IMR-90 (cell line): Measurements from ENCODE around the gene ASB6. TPM values are rescaled to one million over a fixed set of nuclear protein-coding genes. Genes with fewer than 3 reads are reported as not detected.

Experiments
- ATAC-seq: fragments of 200-7000 bp; cut with Tn5 transposase; 2 replicates; pipeline ENCODE4 v1.9.1; 2020; ENCODE audit warnings: low read depth, mild to moderate bottlenecking, moderate library complexity
- BruUV-seq: library from RNA; stranded (reverse); fragments of 400-500 nt; replicated peaks from 2 replicates; lab custom pipeline; 2021; lab: Mats Ljungman, UMichigan
- CTCF ChIA-PET: fragments of 300-600 bp; formaldehyde crosslinking; extraction: SDS; loops from one replicate; lab custom pipeline; 2021; ENCODE audit warnings: antibody characterized with exemption; lab: Yijun Ruan, JAX
- POLR2A ChIA-PET: fragments of 300-600 bp; sonication (Branson Sonifier 250); formaldehyde crosslinking; loops from one replicate; lab custom pipeline; 2022; ENCODE audit warnings: antibody characterized with exemption; ENCODE audit not compliant: unreplicated experiment; lab: Charles Lee
- DNase-seq: peaks from one replicate; pipeline ENCODE4 v3.0.0; 2013
- H2AFZ ChIP-seq: replicated peaks from 2 replicates; pipeline ENCODE3; 2013; ENCODE audit warnings: low read length, mild to moderate bottlenecking; ENCODE audit not compliant: poor library complexity
- H2AK5ac ChIP-seq: 2 replicates; pipeline ENCODE4 v1.6.1; 2013; ENCODE audit warnings: low read depth, low read length, inconsistent platforms
- H2AK9ac ChIP-seq: replicated peaks from 2 replicates; pipeline ENCODE3; 2013; ENCODE audit warnings: mild to moderate bottlenecking, low read depth, low read length, moderate library complexity; ENCODE audit not compliant: poor library complexity
- H2BK120ac ChIP-seq: 2 replicates; pipeline ENCODE4 v1.6.1; 2013; ENCODE audit warnings: low read depth, low read length, inconsistent platforms
- H2BK15ac ChIP-seq: 3 replicates; pipeline ENCODE4 v1.6.1; 2013; ENCODE audit warnings: low read depth, low read length, inconsistent platforms
- H2BK20ac ChIP-seq: 2 replicates; pipeline ENCODE4 v1.6.1; 2013; ENCODE audit warnings: low read depth, mild to moderate bottlenecking, inconsistent platforms, low read length, moderate library complexity
- H2BK5ac ChIP-seq: 2 replicates; pipeline ENCODE4 v1.6.1; 2013; ENCODE audit warnings: mild to moderate bottlenecking, low read depth, low read length, inconsistent platforms; ENCODE audit not compliant: poor library complexity, severe bottlenecking
- H3K14ac ChIP-seq: replicated peaks from 2 replicates; pipeline ENCODE4 v1.6.1; 2013; ENCODE audit warnings: low read depth, low read length, inconsistent platforms
- H3K18ac ChIP-seq: 2 replicates; pipeline ENCODE4 v1.6.1; 2013; ENCODE audit warnings: low read depth, low read length, control low read depth
- H3K23ac ChIP-seq: 2 replicates; pipeline ENCODE4 v1.6.1; 2013; ENCODE audit warnings: low read depth, low read length, inconsistent platforms
- H3K27ac ChIP-seq: 2 replicates; pipeline ENCODE4 v1.5.1; 2013; ENCODE audit warnings: mild to moderate bottlenecking, control low read depth, low read length; ENCODE audit not compliant: insufficient read depth
- H3K27me3 ChIP-seq: 2 replicates; pipeline ENCODE4 v1.6.1; 2013; ENCODE audit warnings: low read length; ENCODE audit not compliant: control insufficient read depth, insufficient read depth
- H3K36me3 ChIP-seq: 2 replicates; pipeline ENCODE4 v1.6.1; 2013; ENCODE audit warnings: low read length, mixed read lengths; ENCODE audit not compliant: control insufficient read depth, insufficient read depth
- H3K4ac ChIP-seq: 2 replicates; pipeline ENCODE4 v1.6.1; 2013; ENCODE audit warnings: low read depth, low read length, inconsistent platforms
- H3K4me1 ChIP-seq: 2 replicates; pipeline ENCODE4 v1.6.1; 2013; ENCODE audit warnings: low read length, mixed read lengths; ENCODE audit not compliant: control insufficient read depth, insufficient read depth
- H3K4me2 ChIP-seq: 2 replicates; pipeline ENCODE4 v1.6.1; 2013; ENCODE audit warnings: low read depth, mild to moderate bottlenecking, control low read depth, low read length, moderate library complexity
- H3K4me3 ChIP-seq: 2 replicates; pipeline ENCODE4 v1.5.1; 2013; ENCODE audit warnings: low read depth, mild to moderate bottlenecking, control low read depth, low read length, moderate library complexity; ENCODE audit not compliant: insufficient read depth
- H3K56ac ChIP-seq: 2 replicates; pipeline ENCODE4 v1.6.1; 2013; ENCODE audit warnings: low read length, inconsistent platforms; ENCODE audit not compliant: insufficient read depth; ENCODE audit errors: extremely low read depth
- H3K79me1 ChIP-seq, 2 experiments: 2 replicates each; pipeline ENCODE4 v1.6.1; 2013; ENCODE audit warnings: low read length in 2 of 2, inconsistent platforms in 1 of 2, low read depth in 1 of 2
- H3K9ac ChIP-seq: 2 replicates; pipeline ENCODE4 v1.6.1; 2013; ENCODE audit warnings: low read depth, low read length, control low read depth
- H3K9me1 ChIP-seq: 2 replicates; pipeline ENCODE4 v1.6.1; 2013; ENCODE audit warnings: low read length, inconsistent platforms; ENCODE audit not compliant: insufficient read depth
- H3K9me3 ChIP-seq: 2 replicates; pipeline ENCODE4 v1.6.1; 2013; ENCODE audit warnings: low read length; ENCODE audit not compliant: control insufficient read depth, insufficient read depth
- H4K20me1 ChIP-seq: 2 replicates; pipeline ENCODE4 v1.6.1; 2013; ENCODE audit warnings: low read length, inconsistent platforms; ENCODE audit not compliant: insufficient read depth
- H4K5ac ChIP-seq: 2 replicates; pipeline ENCODE4 v1.6.1; 2013; ENCODE audit warnings: mild to moderate bottlenecking, low read depth, low read length, control low read depth
- H4K8ac ChIP-seq, 2 experiments: 2 replicates each; pipeline ENCODE4 v1.6.1; 2013; ENCODE audit warnings: low read depth in 2 of 2, low read length in 2 of 2, control low read depth in 1 of 2, inconsistent platforms in 1 of 2
- H4K91ac ChIP-seq: 2 replicates; pipeline ENCODE4 v1.6.1; 2013; ENCODE audit warnings: low read depth, low read length, inconsistent platforms; ENCODE audit not compliant: insufficient read depth
- BHLHE40 ChIP-seq: fragments of 150-350 bp; IDR thresholded peaks from 2 replicates; pipeline ENCODE4 v1.6.1; 2016; ENCODE audit warnings: mild to moderate bottlenecking, low read depth, low read length
- CTCF ChIP-seq: conservative IDR thresholded peaks from 2 replicates; pipeline ENCODE4 v1.5.1; 2012; ENCODE audit warnings: mild to moderate bottlenecking, low read depth, low read length, improper control_type of control experiment
- FOS ChIP-seq: fragments of 150-350 bp; IDR thresholded peaks from 2 replicates; pipeline ENCODE4 v1.6.1; 2016; ENCODE audit warnings: low read depth, low read length
- MXI1 ChIP-seq: IDR thresholded peaks from 2 replicates; pipeline ENCODE4 v1.6.1; 2012; ENCODE audit warnings: low read depth, mild to moderate bottlenecking, low read length, moderate library complexity, borderline replicate concordance
- RAD21 ChIP-seq: IDR thresholded peaks from 2 replicates; pipeline ENCODE4 v1.6.1; 2012; ENCODE audit warnings: low read length, improper control_type of control experiment
- RCOR1 ChIP-seq: IDR thresholded peaks from 2 replicates; pipeline ENCODE4 v1.6.1; 2012; ENCODE audit warnings: mild to moderate bottlenecking, low read length, improper control_type of control experiment; ENCODE audit not compliant: insufficient replicate concordance
- RFX5 ChIP-seq: IDR thresholded peaks from 2 replicates; pipeline ENCODE4 v1.8.0; 2012; ENCODE audit warnings: low read depth, mild to moderate bottlenecking, low read length, moderate library complexity
- WGBS, 2 experiments: methylation state at CpG; one replicate each; pipeline versions ENCODE4 v1.1.5 to v1.1.7; 2013; ENCODE audit warnings: missing lambda C conversion rate in 2 of 2; ENCODE audit not compliant: insufficient read length in 1 of 2; ENCODE audit errors: extremely low coverage in 2 of 2; 5-methylcytosine and 5-hydroxymethylcytosine counted together
- dilution Hi-C: fragments of 300-500 bp; cut with HindIII; formaldehyde crosslinking; loops from one replicate; pipeline ENCODE4 v1.14.3; 2018; ENCODE audit warnings: low sequenced_read_pairs; ENCODE audit not compliant: unreplicated experiment
- in situ Hi-C: fragments of 300-500 bp; cut with MboI; formaldehyde crosslinking; loops from 3 replicates; pipeline ENCODE4 v1.14.3; 2019; ENCODE audit warnings: low sequenced_read_pairs, inconsistent platforms, mixed read lengths
- intact Hi-C: fragments of 100-400 bp; cut with micrococcal nuclease; formaldehyde crosslinking; loops from 2 replicates; pipeline ENCODE4 v1.10.0; 2022
- polyA plus RNA-seq, 3 experiments: library from polyadenylated mRNA; depleted of rRNA; stranded (reverse); fragments of >200 nt; gene quantifications; 2 replicates each; pipeline ENCODE4 v1.2.3, GENCODE V29; 2012; ENCODE audit warnings: low replicate concordance in 1 of 3
- total RNA-seq: library from RNA; depleted of rRNA; stranded (reverse); fragments of >200 nt; gene quantifications from 2 replicates; pipeline ENCODE4 v1.2.3, GENCODE V29; 2012

The ASB6 gene
- total and polyA plus RNA-seq, 2 of the 4 experiments (the other 2 are of a cell fraction): 9.7 to 28.9 TPM

GRCh38 chr9:129627556-129628440 lies 14.2 kb downstream of the ASB6 start:
- H3K4me2 ChIP-seq: peak overlapping the region; percentile 97
- H3K4me3 ChIP-seq: peak overlapping the region; percentile 96; the same call in 1 of the 2 replicates
- H2AK9ac ChIP-seq: peak overlapping the region; percentile 88
- in situ Hi-C loops: no loop called here
- peak overlapping the region; percentile 92 for H3K14ac ChIP-seq
- peak overlapping the region; percentile 91 for H4K91ac ChIP-seq
- 47% methylated on average over 7 of the region's 12 CpGs; no CpG with 5 or more reads in 1 of the 2 experiments for WGBS, 2 experiments
- H3K27ac ChIP-seq: peak overlapping the region; percentile 94
- no peak for TF ChIP-seq BHLHE40
- no peak for TF ChIP-seq FOS
- TF ChIP-seq RFX5: no peak
- TF ChIP-seq MXI1: 0 out of 2 replicates have a peak, but pooled peaks have one; percentile 30
- no peak for TF ChIP-seq RAD21
- no peak for TF ChIP-seq RCOR1
- no peak for TF ChIP-seq CTCF
- peaks cover 6 to 58% of the 10 kb centered on the region in 2 experiments; a peak in 3 of 4 replicates for H3K79me1 ChIP-seq
- peak overlapping the region; percentile 93 for H3K4ac ChIP-seq
- H2AK5ac ChIP-seq: peak overlapping the region; percentile 94
- ChIA-PET CTCF (interaction anchor here (0.6 to 1.2 kb wide), 3 partner anchors 485 to 911 kb away, joined by 3 to 4 read pairs (median 3); no protein-coding TSS in a partner anchor), POLR2A (interaction anchor here (0.8 to 1.0 kb wide), 2 partner anchors 453 to 496 kb away, joined by 3 to 5 read pairs; no protein-coding TSS in a partner anchor)
- H3K18ac ChIP-seq: peak overlapping the region; percentile 21
- H2AFZ ChIP-seq: no peak overlapping the region
- H3K4me1 ChIP-seq: peaks cover 42% of the 10 kb centered on the region
- H3K36me3 ChIP-seq: peaks cover 14% of the 10 kb centered on the region
- DNase-seq (no peak), ATAC-seq (no peak)
- peak overlapping the region; percentile 97 for H3K56ac ChIP-seq
- peaks cover 61% of the 10 kb centered on the region for H4K20me1 ChIP-seq
- H3K9me3 ChIP-seq: no peaks in the 10 kb centered on the region
- peak overlapping the region; percentile 86 for H2BK20ac ChIP-seq
- H4K5ac ChIP-seq: peak overlapping the region; percentile 19
- dilution Hi-C loops: no loop called here
- peaks cover 40% of the 10 kb centered on the region for H3K9me1 ChIP-seq
- H2BK5ac ChIP-seq: peak overlapping the region; percentile 87
- H3K27me3 ChIP-seq: no peaks in the 10 kb centered on the region
- H3K23ac ChIP-seq: peak overlapping the region; percentile 98
- H3K9ac ChIP-seq: peak overlapping the region; percentile 90
- H4K8ac ChIP-seq: peak overlapping the region; percentile 87 to 90
- BruUV-seq: no TSS peak
- peak overlapping the region; percentile 71 for H2BK15ac ChIP-seq
- peak overlapping the region; percentile 90 for H2BK120ac ChIP-seq
- intact Hi-C loops: no loop called here
